Body of pancreas (tissue), 4 donors: ENCODE results near the gene RXRA. TPM values are rescaled to one million over a fixed set of nuclear protein-coding genes. Genes with fewer than 3 reads are reported as not detected.

Experiments
- ATAC-seq: fragments of 150-250 bp; one replicate; pipeline ENCODE4 v1.9.1; 2016
- DNase-seq, 4 donors: peaks; one replicate each; pipeline ENCODE4 v3.0.0-alpha.2; 2019
- H3K27ac ChIP-seq, 4 donors: fragments of 200-600 bp; sonication (generic); 1 replicate in 3 of 4; 2 replicates in 1 of 4; pipeline versions ENCODE4 v1.5.1 to v1.6.1; 2016 to 2019; ENCODE audit warnings: mild to moderate bottlenecking in 1 of 4, mixed read lengths in 1 of 4, moderate library complexity in 1 of 4
- H3K27me3 ChIP-seq, 2 donors: fragments of 200-600 bp; sonication (generic); one replicate each; pipeline ENCODE4 v1.6.0; 2016; ENCODE audit warnings: mild to moderate bottlenecking in 1 of 2
- H3K36me3 ChIP-seq, 2 donors: fragments of 200-600 bp; sonication (generic); replicated peaks in 1 of 2; 2 replicates each; pipeline ENCODE4 v1.5.1; 2016; ENCODE audit warnings: low read depth in 2 of 2; ENCODE audit not compliant: insufficient read depth in 1 of 2
- H3K4me1 ChIP-seq: fragments of 200-600 bp; sonication (generic); one replicate; pipeline ENCODE4 v1.6.0; 2016
- H3K4me3 ChIP-seq, 2 donors: fragments of 200-600 bp; sonication (generic); 1 replicate in 1 of 2; 2 replicates in 1 of 2; pipeline ENCODE4 v1.5.1; 2016 to 2019
- H3K9me3 ChIP-seq, 3 donors: fragments of 200-600 bp; sonication (generic); 1 replicate in 2 of 3; 2 replicates in 1 of 3; pipeline ENCODE4 v1.5.1; 2016
- CTCF ChIP-seq, 7 experiments: fragments of 450-650 bp in 4 of 7; fragments of 200-600 bp in 3 of 7; sonication (generic) in 3 of 7; IDR thresholded peaks; one replicate each; pipeline ENCODE4 v1.5.1; 2016 to 2019; ENCODE audit warnings: antibody characterized with exemption in 7 of 7
- POLR2A ChIP-seq, 3 donors: fragments of 450-650 bp; IDR thresholded peaks; one replicate each; pipeline ENCODE4 v1.6.1; 2016; ENCODE audit warnings: antibody characterized with exemption in 3 of 3, mild to moderate bottlenecking in 2 of 3
- WGBS, 2 donors: methylation state at CpG; one replicate each; pipeline ENCODE4 v1.1.5; 2017; 5-methylcytosine and 5-hydroxymethylcytosine counted together
- intact Hi-C: fragments of 100-400 bp; cut with DNase I; formaldehyde crosslinking; loops from one replicate; pipeline ENCODE4 v1.15.1; 2023
- total RNA-seq, 2 donors: library from RNA; depleted of rRNA; stranded (reverse); fragments of >200 nt; gene quantifications; one replicate each; pipeline ENCODE4 v1.1.0, GENCODE V29; 2016

The RXRA gene
- total RNA-seq, 2 donors from 2014 or later = 31.4 to 41.9 TPM

- no peak for DNase-seq
- intact Hi-C loops = loop anchor here (2.0 to 5.0 kb wide), 2 partner anchors 108 to 268 kb away; no protein-coding TSS in a partner anchor
- no peaks in the 10 kb centered on the region for H3K27me3 ChIP-seq
- H3K4me1 ChIP-seq = peaks cover 37% of the 10 kb centered on the region
- no peak for ATAC-seq
- no peak overlapping the region for H3K4me3 ChIP-seq
- no peak overlapping the region for H3K27ac ChIP-seq
- TF ChIP-seq POLR2A (IDR thresholded peaks at IDR 0.05) (no peak), CTCF (IDR thresholded peaks at IDR 0.05) (no peak)
- no peaks in the 10 kb centered on the region for H3K36me3 ChIP-seq
- 60 to 62% methylated on average over 3 to 16 of the region's 16 CpGs for WGBS, 2 donors
- no peaks in the 10 kb centered on the region for H3K9me3 ChIP-seq
These were observed 114.5 kb downstream of the RXRA start for GRCh38 chr9:134440636-134441226.

- Histone ChIP-seq H3K36me3 (no peaks in the 10 kb centered on the region), H3K9me3 (no peaks in the 10 kb centered on the region), H3K27ac (no peak overlapping the region), H3K4me3 (no peak overlapping the region), H3K27me3 (no peaks in the 10 kb centered on the region), H3K4me1 (peaks cover 29% of the 10 kb centered on the region)
- WGBS, 2 donors = 48 to 51% methylated on average over 19 to 26 of the region's 26 CpGs
- no peak for TF ChIP-seq CTCF (IDR thresholded peaks at IDR 0.05)
- no peak for TF ChIP-seq POLR2A (IDR thresholded peaks at IDR 0.05)
- DNase-seq (no peak), ATAC-seq (no peak)
- intact Hi-C loops = loop anchor here (2.0 to 5.0 kb wide), 2 partner anchors 109 to 269 kb away; no protein-coding TSS in a partner anchor
These were observed 115.2 kb downstream of the RXRA start for GRCh38 chr9:134441227-134442084.

- TF ChIP-seq POLR2A (IDR thresholded peaks at IDR 0.05) (no peak), CTCF (IDR thresholded peaks at IDR 0.05) (no peak)
- Histone ChIP-seq H3K27ac (no peak overlapping the region), H3K36me3 (no peaks in the 10 kb centered on the region), H3K4me1 (peaks cover 24% of the 10 kb centered on the region), H3K4me3 (no peak overlapping the region), H3K27me3 (no peaks in the 10 kb centered on the region), H3K9me3 (no peaks in the 10 kb centered on the region)
- no peak for DNase-seq
- WGBS, 2 donors = 7% methylated on average over 6 to 11 of the region's 12 CpGs
- intact Hi-C loops = loop anchor here (5.0 kb wide), 1 partner anchor 110 kb away; no protein-coding TSS in a partner anchor
- ATAC-seq = no peak
These were observed 115.8 kb downstream of the RXRA start for GRCh38 chr9:134442085-134442474.

GRCh38 chr9:134442486-134443173 is 116.4 kb downstream of the RXRA start:
- ATAC-seq (no peak), DNase-seq (no peak)
- H3K27me3 ChIP-seq = no peaks in the 10 kb centered on the region
- no peak overlapping the region for H3K27ac ChIP-seq
- 17 to 22% methylated on average over 6 to 21 of the region's 21 CpGs for WGBS, 2 donors
- no peak overlapping the region for H3K4me3 ChIP-seq
- TF ChIP-seq POLR2A (IDR thresholded peaks at IDR 0.05) (no peak), CTCF (IDR thresholded peaks at IDR 0.05) (no peak)
- no peaks in the 10 kb centered on the region for H3K36me3 ChIP-seq
- H3K4me1 ChIP-seq = peaks cover 24% of the 10 kb centered on the region
- H3K9me3 ChIP-seq = no peaks in the 10 kb centered on the region
- intact Hi-C loops = loop anchor here (5.0 kb wide), 1 partner anchor 110 kb away; no protein-coding TSS in a partner anchor
